OCI-LY1 (cell line): ENCODE measurements around the gene GPN2.

Experiments used
- H2AFZ ChIP-seq: fragments of 200-600 bp; sonication (generic), shearing (Covaris generic); 2 replicates; pipeline ENCODE4 v1.6.0; 2014; ENCODE audit warnings: antibody characterized with exemption, mild to moderate bottlenecking, low read length
- H3F3A ChIP-seq: fragments of 200-600 bp; sonication (generic), shearing (Covaris generic); 2 replicates; pipeline ENCODE4 v1.6.0; 2014; ENCODE audit warnings: mild to moderate bottlenecking, antibody characterized with exemption, low read length, moderate library complexity; ENCODE audit not compliant: insufficient read depth
- H3K27ac ChIP-seq: fragments of 200-600 bp; sonication (generic); 2 replicates; pipeline ENCODE4 v1.5.1; 2014; ENCODE audit warnings: low read length, mixed run types, mild to moderate bottlenecking, low read depth; ENCODE audit not compliant: poor library complexity, severe bottlenecking
- H3K27me3 ChIP-seq: fragments of 200-600 bp; sonication (generic); 2 replicates; pipeline ENCODE4 v1.6.0; 2014; ENCODE audit warnings: antibody characterized with exemption, mild to moderate bottlenecking, low read length, moderate library complexity; ENCODE audit not compliant: insufficient read depth
- H3K36me3 ChIP-seq: fragments of 200-600 bp; sonication (generic); 2 replicates; pipeline ENCODE4 v1.6.1; 2014; ENCODE audit warnings: mild to moderate bottlenecking, antibody characterized with exemption, low read length, moderate library complexity, mixed read lengths; ENCODE audit not compliant: insufficient read depth
- H3K4me1 ChIP-seq: fragments of 200-600 bp; sonication (generic); 2 replicates; pipeline ENCODE4 v1.5.1; 2014; ENCODE audit warnings: mild to moderate bottlenecking, low read length, moderate library complexity; ENCODE audit not compliant: insufficient read depth, severe bottlenecking
- H3K4me2 ChIP-seq: fragments of 200-600 bp; sonication (generic), shearing (Covaris generic); 2 replicates; pipeline ENCODE4 v1.6.1; 2014; ENCODE audit warnings: low read length
- H3K4me3 ChIP-seq: fragments of 200-600 bp; sonication (generic); 2 replicates; pipeline ENCODE4 v1.5.1; 2014; ENCODE audit warnings: low read length, low read depth, mild to moderate bottlenecking, mixed read lengths; ENCODE audit not compliant: poor library complexity, severe bottlenecking
- H3K79me2 ChIP-seq: fragments of 200-600 bp; shearing (Covaris generic); 2 replicates; pipeline ENCODE4 v1.6.1; 2016; ENCODE audit warnings: mixed run types, low read length, mixed read lengths; ENCODE audit not compliant: insufficient read depth
- H3K9ac ChIP-seq: fragments of 200-600 bp; sonication (generic), shearing (Covaris generic); 2 replicates; pipeline ENCODE4 v1.6.1; 2014; ENCODE audit warnings: mild to moderate bottlenecking, low read length, mixed read lengths
- H3K9me2 ChIP-seq: fragments of 200-600 bp; sonication (generic), shearing (Covaris generic); 2 replicates; pipeline ENCODE4 v1.6.1; 2014; ENCODE audit warnings: low read depth, mild to moderate bottlenecking, low read length, mixed read lengths
- H3K9me3 ChIP-seq: fragments of 200-600 bp; shearing (Covaris generic); 2 replicates; pipeline ENCODE4 v1.6.1; 2014; ENCODE audit warnings: low read length, mixed read lengths
- H4K20me1 ChIP-seq: fragments of 200-600 bp; sonication (generic), shearing (Covaris generic); 2 replicates; pipeline ENCODE4 v1.6.0; 2016; ENCODE audit warnings: mild to moderate bottlenecking, low read length; ENCODE audit not compliant: insufficient read depth
- EZH2 ChIP-seq: fragments of 200-600 bp; sonication (generic), shearing (Covaris generic); IDR thresholded peaks from 2 replicates; pipeline ENCODE4 v1.8.0; 2017; ENCODE audit warnings: borderline replicate concordance, mixed run types, mild to moderate bottlenecking, antibody characterized with exemption, low read length, moderate library complexity, mixed read lengths
- TF ChIP-seq, protein P1 (sequence below): fragments of 200-600 bp; sonication (generic), shearing (Covaris generic); IDR thresholded peaks from 2 replicates; pipeline ENCODE4 v1.5.1; 2017; ENCODE audit warnings: mild to moderate bottlenecking, antibody characterized with exemption, low read length, moderate library complexity, mixed read lengths

The GPN2 gene

DNA sequence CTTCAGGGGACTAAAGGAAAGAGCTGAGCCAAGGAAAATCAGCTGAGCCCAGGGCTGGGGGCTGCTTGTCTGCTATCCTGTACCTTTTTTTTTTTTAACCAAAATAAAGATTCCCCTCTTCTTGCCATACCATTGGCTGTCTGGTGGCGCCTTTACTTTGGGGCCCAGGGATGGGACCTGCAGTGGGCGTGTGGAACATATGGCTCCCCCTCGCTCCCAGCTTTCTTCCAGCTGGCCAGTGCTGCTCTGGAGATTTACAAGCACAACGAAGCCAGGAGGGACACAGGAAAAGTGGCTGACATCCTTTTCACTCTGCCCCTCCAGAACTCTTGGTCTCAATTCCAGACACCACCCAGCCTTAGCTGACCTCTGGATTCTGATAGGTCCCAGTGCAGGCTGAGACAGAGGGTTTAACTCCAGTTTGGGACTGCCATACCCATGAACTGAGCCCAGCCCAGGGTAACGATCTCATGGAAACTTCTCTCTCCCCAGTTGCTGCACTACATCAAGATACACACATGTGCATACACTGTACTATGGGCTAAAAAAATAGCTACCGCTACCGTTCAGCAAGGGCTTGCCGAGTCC is 32.5 kb downstream of the GPN2 start:
- no peak overlapping the region for H3K4me3 ChIP-seq
- no peaks in the 10 kb centered on the region for H3K9me3 ChIP-seq
- no peaks in the 10 kb centered on the region for H3K79me2 ChIP-seq
- no peak overlapping the region for H3K27ac ChIP-seq
- no peak overlapping the region for H2AFZ ChIP-seq
- H3K9me2 ChIP-seq: no peaks in the 10 kb centered on the region
- H3K4me2 ChIP-seq: no peak overlapping the region
- peaks cover 2% of the 10 kb centered on the region for H3K4me1 ChIP-seq
- H3K27me3 ChIP-seq: no peaks in the 10 kb centered on the region
- no peak overlapping the region for H3K9ac ChIP-seq
- peaks cover 17% of the 10 kb centered on the region; the same call in 1 of the 2 replicates for H3K36me3 ChIP-seq
- no peaks in the 10 kb centered on the region for H3F3A ChIP-seq
- TF ChIP-seq, protein P1, sequence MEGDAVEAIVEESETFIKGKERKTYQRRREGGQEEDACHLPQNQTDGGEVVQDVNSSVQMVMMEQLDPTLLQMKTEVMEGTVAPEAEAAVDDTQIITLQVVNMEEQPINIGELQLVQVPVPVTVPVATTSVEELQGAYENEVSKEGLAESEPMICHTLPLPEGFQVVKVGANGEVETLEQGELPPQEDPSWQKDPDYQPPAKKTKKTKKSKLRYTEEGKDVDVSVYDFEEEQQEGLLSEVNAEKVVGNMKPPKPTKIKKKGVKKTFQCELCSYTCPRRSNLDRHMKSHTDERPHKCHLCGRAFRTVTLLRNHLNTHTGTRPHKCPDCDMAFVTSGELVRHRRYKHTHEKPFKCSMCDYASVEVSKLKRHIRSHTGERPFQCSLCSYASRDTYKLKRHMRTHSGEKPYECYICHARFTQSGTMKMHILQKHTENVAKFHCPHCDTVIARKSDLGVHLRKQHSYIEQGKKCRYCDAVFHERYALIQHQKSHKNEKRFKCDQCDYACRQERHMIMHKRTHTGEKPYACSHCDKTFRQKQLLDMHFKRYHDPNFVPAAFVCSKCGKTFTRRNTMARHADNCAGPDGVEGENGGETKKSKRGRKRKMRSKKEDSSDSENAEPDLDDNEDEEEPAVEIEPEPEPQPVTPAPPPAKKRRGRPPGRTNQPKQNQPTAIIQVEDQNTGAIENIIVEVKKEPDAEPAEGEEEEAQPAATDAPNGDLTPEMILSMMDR: no peak
- TF ChIP-seq EZH2: no peak
- H4K20me1 ChIP-seq: no peaks in the 10 kb centered on the region

DNA sequence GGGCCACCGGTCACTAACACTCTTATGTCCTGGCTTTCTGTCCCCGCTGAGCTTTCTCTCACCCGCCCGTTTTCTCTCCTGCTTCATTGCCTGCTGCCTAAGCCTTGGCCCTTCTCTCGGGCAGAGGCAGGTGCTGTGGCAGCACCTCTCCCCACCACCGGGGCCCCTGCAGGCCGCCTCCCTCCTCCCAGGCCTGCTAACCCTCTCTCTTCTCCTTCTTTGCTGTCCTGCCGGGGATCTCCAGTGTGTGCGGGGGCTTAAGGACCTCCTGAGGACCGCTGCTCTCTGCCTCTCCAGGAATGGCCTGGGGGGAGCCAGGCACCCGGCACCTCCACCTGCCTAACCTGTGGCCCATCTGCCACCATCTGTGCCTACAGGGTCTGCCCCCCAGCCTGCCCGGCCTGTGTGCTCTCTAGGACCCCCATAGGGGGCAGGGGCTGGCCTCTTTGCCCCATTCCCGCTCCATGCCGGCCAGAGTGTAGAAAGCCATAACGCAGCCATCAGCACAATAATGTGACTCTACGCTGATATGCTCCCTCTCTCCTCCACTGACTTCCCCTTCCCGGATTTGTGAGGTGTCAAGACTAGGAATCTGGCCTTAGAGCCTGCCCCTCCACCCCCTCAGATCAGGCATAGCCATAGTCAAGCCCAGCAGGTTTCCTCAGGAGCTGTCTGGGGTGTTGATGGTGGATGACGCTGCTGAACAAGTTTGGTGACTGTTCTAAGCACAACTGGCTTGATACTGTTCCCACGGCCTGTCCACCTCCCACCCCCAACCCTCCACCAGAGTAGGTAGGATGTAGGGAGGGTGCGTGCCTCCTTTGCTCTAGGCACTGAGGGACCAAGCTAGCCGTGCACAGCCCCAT is 33.2 kb downstream of the GPN2 start:
- H3K9me3 ChIP-seq: no peaks in the 10 kb centered on the region
- no peak overlapping the region for H3K4me3 ChIP-seq
- no peak overlapping the region for H3K9ac ChIP-seq
- H3K27ac ChIP-seq: no peak overlapping the region
- no peaks in the 10 kb centered on the region for H4K20me1 ChIP-seq
- H3K79me2 ChIP-seq: no peaks in the 10 kb centered on the region
- H3K4me2 ChIP-seq: no peak overlapping the region
- no peaks in the 10 kb centered on the region for H3F3A ChIP-seq
- H3K9me2 ChIP-seq: no peaks in the 10 kb centered on the region
- no peak overlapping the region for H2AFZ ChIP-seq
- H3K27me3 ChIP-seq: no peaks in the 10 kb centered on the region
- H3K4me1 ChIP-seq: no peaks in the 10 kb centered on the region
- H3K36me3 ChIP-seq: peaks cover 24% of the 10 kb centered on the region; the same call in 1 of the 2 replicates
- TF ChIP-seq, protein P1: no peak
- no peak for TF ChIP-seq EZH2

DNA sequence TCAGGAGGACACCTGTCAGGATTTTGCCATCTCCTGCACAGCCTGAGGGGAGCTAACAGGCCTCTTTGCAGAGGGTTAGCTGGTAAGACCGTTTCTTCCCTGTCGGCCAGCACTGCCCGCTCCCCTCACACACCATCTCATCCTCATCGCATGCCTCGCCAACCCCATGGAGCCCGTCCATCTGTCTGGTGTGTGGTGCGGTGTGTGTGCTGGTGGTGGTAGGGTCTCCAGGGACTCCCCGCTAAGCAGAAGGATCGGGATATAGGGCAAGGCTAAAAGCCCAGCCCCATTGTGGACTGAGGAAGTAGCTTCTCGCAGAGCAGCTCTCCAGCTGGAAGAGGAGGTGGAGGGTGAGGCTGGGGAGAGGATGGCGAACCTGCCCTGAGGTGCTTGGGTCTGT is 33.9 kb downstream of the GPN2 start:
- H3K27ac ChIP-seq: no peak overlapping the region
- no peak overlapping the region for H2AFZ ChIP-seq
- peaks cover 31% of the 10 kb centered on the region; the same call in 1 of the 2 replicates for H3K36me3 ChIP-seq
- no peaks in the 10 kb centered on the region for H3K4me1 ChIP-seq
- H3K79me2 ChIP-seq: no peaks in the 10 kb centered on the region
- no peaks in the 10 kb centered on the region for H4K20me1 ChIP-seq
- no peak overlapping the region for H3K4me2 ChIP-seq
- H3K9me2 ChIP-seq: no peaks in the 10 kb centered on the region
- no peaks in the 10 kb centered on the region for H3K9me3 ChIP-seq
- TF ChIP-seq EZH2: no peak
- TF ChIP-seq, protein P1: no peak
- no peak overlapping the region for H3K9ac ChIP-seq
- no peak overlapping the region for H3K4me3 ChIP-seq
- no peaks in the 10 kb centered on the region for H3K27me3 ChIP-seq
- no peaks in the 10 kb centered on the region for H3F3A ChIP-seq
